Transverse colon (tissue), 3 donors: ENCODE data around the gene PPIC.

Source experiments
- POLR2A ChIP-seq: fragments of 450-650 bp; IDR thresholded peaks from one replicate; pipeline ENCODE4 v1.6.1; 2016; ENCODE audit warnings: antibody characterized with exemption, mild to moderate bottlenecking, moderate library complexity
- TF ChIP-seq, protein P1 (sequence below), 5 experiments: fragments of 200-600 bp in 3 of 5; fragments of 450-650 bp in 2 of 5; sonication (generic) in 3 of 5; IDR thresholded peaks; 1 replicate in 2 of 5; 2 replicates in 3 of 5; pipeline ENCODE4 v1.5.1; 2016 to 2017; ENCODE audit warnings: antibody characterized with exemption in 5 of 5, inconsistent platforms in 3 of 5, mild to moderate bottlenecking in 2 of 5, moderate library complexity in 1 of 5

DNA sequence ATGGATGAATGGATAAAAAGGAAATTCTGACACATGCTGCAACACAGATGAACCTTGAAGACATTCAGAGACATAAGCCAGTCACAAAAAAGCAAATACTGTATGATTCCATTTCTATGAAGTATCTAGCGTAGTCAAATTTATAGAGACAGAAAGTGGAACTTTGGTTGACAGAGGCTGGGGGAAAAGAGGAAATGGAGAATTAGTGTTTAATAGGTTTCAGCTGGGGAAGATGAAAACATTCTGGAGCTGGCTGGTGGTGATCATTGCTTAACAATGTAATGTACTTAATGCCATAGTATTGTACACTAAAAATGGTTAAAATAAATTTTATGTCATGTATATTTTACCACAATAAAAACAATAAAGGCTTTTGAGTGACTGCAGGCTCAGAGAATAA is 24.2 kb downstream of the PPIC start:
- TF ChIP-seq, protein P1, sequence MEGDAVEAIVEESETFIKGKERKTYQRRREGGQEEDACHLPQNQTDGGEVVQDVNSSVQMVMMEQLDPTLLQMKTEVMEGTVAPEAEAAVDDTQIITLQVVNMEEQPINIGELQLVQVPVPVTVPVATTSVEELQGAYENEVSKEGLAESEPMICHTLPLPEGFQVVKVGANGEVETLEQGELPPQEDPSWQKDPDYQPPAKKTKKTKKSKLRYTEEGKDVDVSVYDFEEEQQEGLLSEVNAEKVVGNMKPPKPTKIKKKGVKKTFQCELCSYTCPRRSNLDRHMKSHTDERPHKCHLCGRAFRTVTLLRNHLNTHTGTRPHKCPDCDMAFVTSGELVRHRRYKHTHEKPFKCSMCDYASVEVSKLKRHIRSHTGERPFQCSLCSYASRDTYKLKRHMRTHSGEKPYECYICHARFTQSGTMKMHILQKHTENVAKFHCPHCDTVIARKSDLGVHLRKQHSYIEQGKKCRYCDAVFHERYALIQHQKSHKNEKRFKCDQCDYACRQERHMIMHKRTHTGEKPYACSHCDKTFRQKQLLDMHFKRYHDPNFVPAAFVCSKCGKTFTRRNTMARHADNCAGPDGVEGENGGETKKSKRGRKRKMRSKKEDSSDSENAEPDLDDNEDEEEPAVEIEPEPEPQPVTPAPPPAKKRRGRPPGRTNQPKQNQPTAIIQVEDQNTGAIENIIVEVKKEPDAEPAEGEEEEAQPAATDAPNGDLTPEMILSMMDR (IDR thresholded peaks at IDR 0.05), result no peak
- no peak for TF ChIP-seq POLR2A
